Right lobe of liver (tissue), 4 donors: ENCODE results near the gene GDF2.

ENCODE experiments used
- POLR2A ChIP-seq: fragments of 450-650 bp; IDR thresholded peaks from one replicate; pipeline ENCODE4 v1.6.1; 2017; ENCODE audit warnings: antibody characterized with exemption, mild to moderate bottlenecking
- TF ChIP-seq, protein P1 (sequence below), 4 donors: fragments of 200-600 bp in 3 of 4; fragments of 450-650 bp in 1 of 4; IDR thresholded peaks; one replicate each; pipeline versions ENCODE4 v1.5.1 to v1.8.0; 2016 to 2022; ENCODE audit warnings: antibody characterized with exemption in 4 of 4, mild to moderate bottlenecking in 2 of 4
- donor health status: DM: no; HTN: no; CAD: no.
- donor health status: DM: no; HTN: no; CAD: no.
- donor health status: DM: no; HTN: yes; CAD: no.

GRCh38 chr10:47290338-47290737 is 31.9 kb upstream of the GDF2 start:
- TF ChIP-seq POLR2A: no peak
- TF ChIP-seq, protein P1, sequence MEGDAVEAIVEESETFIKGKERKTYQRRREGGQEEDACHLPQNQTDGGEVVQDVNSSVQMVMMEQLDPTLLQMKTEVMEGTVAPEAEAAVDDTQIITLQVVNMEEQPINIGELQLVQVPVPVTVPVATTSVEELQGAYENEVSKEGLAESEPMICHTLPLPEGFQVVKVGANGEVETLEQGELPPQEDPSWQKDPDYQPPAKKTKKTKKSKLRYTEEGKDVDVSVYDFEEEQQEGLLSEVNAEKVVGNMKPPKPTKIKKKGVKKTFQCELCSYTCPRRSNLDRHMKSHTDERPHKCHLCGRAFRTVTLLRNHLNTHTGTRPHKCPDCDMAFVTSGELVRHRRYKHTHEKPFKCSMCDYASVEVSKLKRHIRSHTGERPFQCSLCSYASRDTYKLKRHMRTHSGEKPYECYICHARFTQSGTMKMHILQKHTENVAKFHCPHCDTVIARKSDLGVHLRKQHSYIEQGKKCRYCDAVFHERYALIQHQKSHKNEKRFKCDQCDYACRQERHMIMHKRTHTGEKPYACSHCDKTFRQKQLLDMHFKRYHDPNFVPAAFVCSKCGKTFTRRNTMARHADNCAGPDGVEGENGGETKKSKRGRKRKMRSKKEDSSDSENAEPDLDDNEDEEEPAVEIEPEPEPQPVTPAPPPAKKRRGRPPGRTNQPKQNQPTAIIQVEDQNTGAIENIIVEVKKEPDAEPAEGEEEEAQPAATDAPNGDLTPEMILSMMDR (IDR thresholded peaks at IDR 0.05): no peak
